Neural cell (in vitro differentiated cells): ENCODE measurements around the gene ATRAID. TPM values are rescaled to one million over a fixed set of nuclear protein-coding genes. Genes with fewer than 3 reads are reported as not detected.

Experiments
- H2AFZ ChIP-seq: fragments of 200-600, 300-800 bp; sonication (generic), shearing (Covaris generic); 2 replicates; pipeline ENCODE4 v1.6.0; 2014; ENCODE audit warnings: low read depth, mild to moderate bottlenecking, antibody characterized with exemption, low read length, moderate library complexity
- H3F3A ChIP-seq: fragments of 200-600 bp; shearing (Covaris generic); 2 replicates; pipeline ENCODE4 v1.6.1; 2016; ENCODE audit warnings: mild to moderate bottlenecking, moderate library complexity, mixed read lengths, antibody characterized with exemption, low read length; ENCODE audit not compliant: insufficient read depth, poor library complexity, severe bottlenecking
- H3K27ac ChIP-seq: fragments of 200-600, 300-800 bp; sonication (generic), shearing (Covaris generic); 2 replicates; pipeline ENCODE4 v1.5.1; 2014; ENCODE audit warnings: mild to moderate bottlenecking, low read length, moderate library complexity
- H3K27me3 ChIP-seq: fragments of 300-800, 200-600 bp; sonication (generic), shearing (Covaris generic); 2 replicates; pipeline ENCODE4 v1.6.0; 2014; ENCODE audit warnings: mild to moderate bottlenecking, low read depth, low read length, moderate library complexity; ENCODE audit not compliant: insufficient read depth
- H3K36me3 ChIP-seq: fragments of 300-800, 200-600 bp; sonication (generic), shearing (Covaris generic); 2 replicates; pipeline ENCODE4 v1.5.1; 2014; ENCODE audit warnings: mild to moderate bottlenecking, antibody characterized with exemption, low read length, moderate library complexity; ENCODE audit not compliant: insufficient read depth
- H3K4me2 ChIP-seq: fragments of 300-800, 200-600 bp; sonication (generic), shearing (Covaris generic); 2 replicates; pipeline ENCODE4 v1.6.0; 2014; ENCODE audit warnings: mild to moderate bottlenecking, low read length
- H3K4me3 ChIP-seq: fragments of 300-800, 200-600 bp; sonication (generic), shearing (Covaris generic); 2 replicates; pipeline ENCODE4 v1.5.1; 2014; ENCODE audit warnings: mild to moderate bottlenecking, low read length, moderate library complexity
- H3K79me2 ChIP-seq: fragments of 200-600 bp; shearing (Covaris generic); replicated peaks from 2 replicates; pipeline ENCODE4 v1.6.0; 2014; ENCODE audit warnings: mild to moderate bottlenecking, low read length, moderate library complexity; ENCODE audit not compliant: insufficient read depth
- H3K9ac ChIP-seq: fragments of 300-800, 200-600 bp; sonication (generic), shearing (Covaris generic); 2 replicates; pipeline ENCODE4 v1.6.1; 2016; ENCODE audit warnings: mild to moderate bottlenecking, low read length, mixed read lengths
- H3K9me2 ChIP-seq: fragments of 200-600 bp; shearing (Covaris generic); 2 replicates; pipeline ENCODE4 v1.6.1; 2016; ENCODE audit warnings: mild to moderate bottlenecking, low read length, mixed read lengths; ENCODE audit not compliant: insufficient read depth
- H3K9me3 ChIP-seq: fragments of 200-600, 300-800 bp; sonication (generic), shearing (Covaris generic); 2 replicates; pipeline ENCODE4 v1.6.1; 2016; ENCODE audit warnings: mild to moderate bottlenecking, mixed run types, low read length, moderate library complexity, mixed read lengths
- H4K20me1 ChIP-seq: fragments of 200-600 bp; shearing (Covaris generic); 2 replicates; pipeline ENCODE4 v1.6.1; 2016; ENCODE audit warnings: mild to moderate bottlenecking, mixed run types; ENCODE audit not compliant: insufficient read depth
- EP300 ChIP-seq: fragments of 450-650 bp; conservative IDR thresholded peaks from 2 replicates; pipeline ENCODE4 v1.6.1; 2014; ENCODE audit warnings: antibody characterized with exemption, mild to moderate bottlenecking, moderate library complexity; ENCODE audit not compliant: poor library complexity, severe bottlenecking
- EZH2 ChIP-seq: fragments of 200-600, 300-800 bp; shearing (Covaris generic), sonication (generic); IDR thresholded peaks from 2 replicates; pipeline ENCODE4 v1.6.1; 2014; ENCODE audit warnings: antibody characterized with exemption, low read length, borderline replicate concordance, mild to moderate bottlenecking; ENCODE audit not compliant: insufficient read depth, poor library complexity, severe bottlenecking
- MXI1 ChIP-seq: fragments of 450-650 bp; conservative IDR thresholded peaks from 2 replicates; pipeline ENCODE4 v1.6.1; 2014; ENCODE audit warnings: antibody characterized with exemption, mild to moderate bottlenecking; ENCODE audit not compliant: poor library complexity, severe bottlenecking
- POLR2AphosphoS5 ChIP-seq: IDR thresholded peaks from 2 replicates; pipeline ENCODE4 v1.6.1; 2012
- RAD21 ChIP-seq: fragments of 450-650 bp; conservative IDR thresholded peaks from 2 replicates; pipeline ENCODE4 v1.6.1; 2014; ENCODE audit warnings: antibody characterized with exemption, mild to moderate bottlenecking, moderate library complexity
- REST ChIP-seq: IDR thresholded peaks from 2 replicates; pipeline ENCODE4 v1.6.1; 2012; ENCODE audit warnings: borderline replicate concordance
- SMC3 ChIP-seq: fragments of 450-650 bp; conservative IDR thresholded peaks from 2 replicates; pipeline ENCODE4 v1.6.1; 2014; ENCODE audit warnings: antibody characterized with exemption, mild to moderate bottlenecking, moderate library complexity; ENCODE audit not compliant: poor library complexity
- TAF1 ChIP-seq: IDR thresholded peaks from 2 replicates; pipeline ENCODE4 v1.6.1; 2012; ENCODE audit warnings: low read depth
- polyA plus RNA-seq: library from polyadenylated mRNA; depleted of rRNA; stranded (reverse); fragments of >200 nt; gene quantifications from 2 replicates; pipeline ENCODE4 v1.2.3, GENCODE V29; 2014
- TF ChIP-seq, protein P1 (sequence below): fragments of 450-650 bp; IDR thresholded peaks from 2 replicates; pipeline ENCODE4 v1.5.1; 2014; ENCODE audit warnings: antibody characterized with exemption, mild to moderate bottlenecking, moderate library complexity; ENCODE audit not compliant: poor library complexity, severe bottlenecking

Gene ATRAID
- polyA plus RNA-seq, 1 donor from 2014 or later = 94.3 TPM

GRCh38 chr2:27227501-27227900 is 15.7 kb downstream of the ATRAID start:
- no peaks in the 10 kb centered on the region for H3K27me3 ChIP-seq
- H3K36me3 ChIP-seq = no peaks in the 10 kb centered on the region
- no peaks in the 10 kb centered on the region for H3K79me2 ChIP-seq
- H2AFZ ChIP-seq = no peak overlapping the region
- no peak overlapping the region for H3K4me3 ChIP-seq
- H3K4me2 ChIP-seq = no peak overlapping the region
- H3F3A ChIP-seq = no peaks in the 10 kb centered on the region
- H3K9me2 ChIP-seq = no peaks in the 10 kb centered on the region
- H3K27ac ChIP-seq = no peak overlapping the region
- no peak for TF ChIP-seq MXI1
- TF ChIP-seq POLR2AphosphoS5 = no peak
- TF ChIP-seq TAF1 = no peak
- no peak for TF ChIP-seq REST
- TF ChIP-seq EP300 = no peak
- no peak for TF ChIP-seq EZH2
- no peak for TF ChIP-seq RAD21
- TF ChIP-seq SMC3 = no peak
- TF ChIP-seq, protein P1, sequence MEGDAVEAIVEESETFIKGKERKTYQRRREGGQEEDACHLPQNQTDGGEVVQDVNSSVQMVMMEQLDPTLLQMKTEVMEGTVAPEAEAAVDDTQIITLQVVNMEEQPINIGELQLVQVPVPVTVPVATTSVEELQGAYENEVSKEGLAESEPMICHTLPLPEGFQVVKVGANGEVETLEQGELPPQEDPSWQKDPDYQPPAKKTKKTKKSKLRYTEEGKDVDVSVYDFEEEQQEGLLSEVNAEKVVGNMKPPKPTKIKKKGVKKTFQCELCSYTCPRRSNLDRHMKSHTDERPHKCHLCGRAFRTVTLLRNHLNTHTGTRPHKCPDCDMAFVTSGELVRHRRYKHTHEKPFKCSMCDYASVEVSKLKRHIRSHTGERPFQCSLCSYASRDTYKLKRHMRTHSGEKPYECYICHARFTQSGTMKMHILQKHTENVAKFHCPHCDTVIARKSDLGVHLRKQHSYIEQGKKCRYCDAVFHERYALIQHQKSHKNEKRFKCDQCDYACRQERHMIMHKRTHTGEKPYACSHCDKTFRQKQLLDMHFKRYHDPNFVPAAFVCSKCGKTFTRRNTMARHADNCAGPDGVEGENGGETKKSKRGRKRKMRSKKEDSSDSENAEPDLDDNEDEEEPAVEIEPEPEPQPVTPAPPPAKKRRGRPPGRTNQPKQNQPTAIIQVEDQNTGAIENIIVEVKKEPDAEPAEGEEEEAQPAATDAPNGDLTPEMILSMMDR = no peak
- no peak overlapping the region for H3K9ac ChIP-seq
- H4K20me1 ChIP-seq = no peaks in the 10 kb centered on the region
- H3K9me3 ChIP-seq = no peaks in the 10 kb centered on the region

- Histone ChIP-seq H3K9ac (no peak overlapping the region), H3K36me3 (no peaks in the 10 kb centered on the region), H3K79me2 (no peaks in the 10 kb centered on the region), H3K4me3 (no peak overlapping the region), H2AFZ (no peak overlapping the region), H3K27me3 (no peaks in the 10 kb centered on the region), H4K20me1 (no peaks in the 10 kb centered on the region), H3F3A (no peaks in the 10 kb centered on the region), H3K4me2 (no peak overlapping the region), H3K27ac (no peak overlapping the region), H3K9me3 (no peaks in the 10 kb centered on the region), H3K9me2 (no peaks in the 10 kb centered on the region)
- no peak for TF ChIP-seq RAD21
Measured at GRCh38 chr2:27231921-27232320, 20.1 kb downstream of the ATRAID start.

DNA sequence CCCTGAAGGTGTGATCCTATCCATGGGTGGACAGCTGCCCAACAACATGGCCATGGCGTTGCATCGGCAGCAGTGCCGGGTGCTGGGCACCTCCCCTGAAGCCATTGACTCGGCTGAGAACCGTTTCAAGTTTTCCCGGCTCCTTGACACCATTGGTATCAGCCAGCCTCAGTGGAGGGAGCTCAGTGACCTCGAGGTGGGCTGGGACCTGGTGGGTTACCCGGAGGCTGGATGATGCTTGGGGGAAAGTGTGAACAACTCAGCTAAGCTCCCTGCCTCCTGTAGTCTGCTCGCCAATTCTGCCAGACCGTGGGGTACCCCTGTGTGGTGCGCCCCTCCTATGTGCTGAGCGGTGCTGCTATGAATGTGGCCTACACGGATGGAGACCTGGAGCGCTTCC is 21.5 kb downstream of the ATRAID start:
- no peaks in the 10 kb centered on the region for H3F3A ChIP-seq
- no peaks in the 10 kb centered on the region for H3K36me3 ChIP-seq
- H3K9ac ChIP-seq = no peak overlapping the region
- H3K79me2 ChIP-seq = no peaks in the 10 kb centered on the region
- no peaks in the 10 kb centered on the region for H3K9me3 ChIP-seq
- H4K20me1 ChIP-seq = no peaks in the 10 kb centered on the region
- H3K4me3 ChIP-seq = no peak overlapping the region
- no peak overlapping the region for H3K27ac ChIP-seq
- no peak overlapping the region for H3K4me2 ChIP-seq
- no peak for TF ChIP-seq EP300
- no peak for TF ChIP-seq REST
- TF ChIP-seq MXI1 = no peak
- no peak for TF ChIP-seq EZH2
- TF ChIP-seq, protein P1 = no peak
- no peak for TF ChIP-seq SMC3
- TF ChIP-seq TAF1 = no peak
- TF ChIP-seq RAD21 = no peak
- no peak for TF ChIP-seq POLR2AphosphoS5
- H3K27me3 ChIP-seq = no peaks in the 10 kb centered on the region
- no peaks in the 10 kb centered on the region for H3K9me2 ChIP-seq
- no peak overlapping the region for H2AFZ ChIP-seq
